Right lobe of liver (tissue), 6 donors: Measurements from ENCODE around the gene CDHR5. TPM values are rescaled to one million over a fixed set of nuclear protein-coding genes. Genes with fewer than 3 reads are reported as not detected.

Experiments used
- ATAC-seq, 4 donors: fragments of 200-7000 bp; cut with Tn5 transposase; one replicate each; pipeline ENCODE4 v1.9.1; 2020; ENCODE audit warnings: mild to moderate bottlenecking in 4 of 4, moderate library complexity in 4 of 4
- DNase-seq, 3 donors: peaks; one replicate each; pipeline ENCODE4 v3.0.0-alpha.2; 2020
- H3K27ac ChIP-seq, 3 donors: fragments of 200-600 bp; one replicate each; pipeline ENCODE4 v1.8.0; 2022
- H3K27me3 ChIP-seq, 2 donors: fragments of 200-600 bp; one replicate each; pipeline ENCODE4 v1.8.0; 2022
- H3K36me3 ChIP-seq, 4 donors: fragments of 200-600 bp; sonication (generic) in 1 of 4; one replicate each; pipeline versions ENCODE4 v1.5.1 to v1.8.0; 2017 to 2022; ENCODE audit warnings: control low read depth in 1 of 4
- H3K4me1 ChIP-seq, 4 donors: fragments of 200-600 bp; sonication (generic) in 1 of 4; one replicate each; pipeline versions ENCODE4 v1.5.1 to v1.8.0; 2017 to 2022; ENCODE audit warnings: control low read depth in 1 of 4
- H3K4me3 ChIP-seq, 3 donors: fragments of 200-600 bp; one replicate each; pipeline ENCODE4 v1.8.0; 2022
- H3K9me3 ChIP-seq, 4 donors: fragments of 200-600 bp; sonication (generic) in 1 of 4; one replicate each; pipeline versions ENCODE4 v1.5.1 to v1.8.0; 2017 to 2022; ENCODE audit warnings: control low read depth in 1 of 4
- POLR2A ChIP-seq: fragments of 450-650 bp; IDR thresholded peaks from one replicate; pipeline ENCODE4 v1.6.1; 2017; ENCODE audit warnings: antibody characterized with exemption, mild to moderate bottlenecking
- WGBS: methylation state at CpG from one replicate; pipeline ENCODE4 v1.1.6; 2018; ENCODE audit warnings: low coverage, low lambda C conversion rate; ENCODE audit not compliant: insufficient coverage; ENCODE audit errors: missing lambda C conversion rate; 5-methylcytosine and 5-hydroxymethylcytosine counted together
- intact Hi-C, 2 donors: fragments of 100-400 bp; cut with DNase I; formaldehyde crosslinking; loops; one replicate each; pipeline versions ENCODE4 v1.11.2 to v1.14.1; 2022
- total RNA-seq, 6 experiments: library from RNA; depleted of rRNA in 2 of 6; stranded (reverse); fragments of >200 nt in 2 of 6; fragmentation: NEBNext Ultra II Directional in 3 of 6; extraction: Animal tissue kit (Norgen Biotek cat#: 25700) in 3 of 6; gene quantifications; one replicate each; pipeline versions ENCODE4 v1.1.0 to v1.2.4, GENCODE V29; 2016 to 2023
- TF ChIP-seq, protein P1 (sequence below), 4 donors: fragments of 200-600 bp in 3 of 4; fragments of 450-650 bp in 1 of 4; IDR thresholded peaks; one replicate each; pipeline versions ENCODE4 v1.5.1 to v1.8.0; 2016 to 2022; ENCODE audit warnings: antibody characterized with exemption in 4 of 4, mild to moderate bottlenecking in 2 of 4
- donor health status: DM: no; HTN: yes; CAD: no.
- donor health status: DM: no; HTN: no; CAD: no.
- donor health status: DM: no; HTN: no; CAD: no.
- donor health status: DM: no; HTN: yes; CAD: no.
- donor health status: DM: no; HTN: yes; CAD: no.

CDHR5 gene
- total RNA-seq, 6 experiments from 2014 or later, result 59.4 to 162 (median 80.7) TPM

DNA sequence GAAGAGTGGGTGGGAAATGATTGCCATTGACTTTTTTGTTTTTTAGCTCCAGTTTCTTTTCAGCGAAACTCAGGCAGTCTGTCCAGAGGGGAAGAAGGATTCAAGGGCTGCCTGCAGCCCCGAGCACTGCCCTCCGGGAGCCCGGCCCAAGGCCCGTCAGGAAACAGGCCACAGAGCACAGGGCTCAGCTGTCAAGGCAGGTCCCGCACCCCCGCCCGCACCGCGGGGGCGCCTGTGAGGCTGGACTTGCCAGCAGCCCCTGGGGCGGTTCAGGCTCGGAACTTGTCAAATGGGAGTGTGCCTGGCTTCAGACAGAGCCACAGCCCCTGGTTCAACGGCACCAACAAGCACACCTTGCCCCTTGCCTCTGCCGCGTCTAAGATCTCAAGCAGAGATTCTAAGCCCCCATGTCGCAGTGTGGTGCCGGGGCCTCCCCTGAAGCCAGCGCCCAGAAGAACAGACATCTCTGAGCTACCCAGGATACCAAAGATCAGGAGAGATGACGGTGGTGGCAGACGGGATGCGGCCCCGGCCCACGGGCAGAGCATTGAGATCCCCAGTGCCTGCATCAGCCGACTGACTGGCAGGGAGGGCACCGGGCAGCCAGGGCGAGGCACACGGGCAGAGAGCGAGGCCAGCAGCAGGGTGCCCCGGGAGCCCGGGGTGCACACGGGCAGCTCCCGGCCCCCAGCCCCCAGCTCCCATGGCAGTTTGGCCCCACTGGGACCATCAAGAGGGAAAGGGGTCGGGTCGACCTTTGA lies 17.6 kb downstream of the CDHR5 start:
- ATAC-seq, result no peak
- Histone ChIP-seq H3K9me3 (no peaks in the 10 kb centered on the region), H3K36me3 (peaks cover 6 to 90% (median 51%) of the 10 kb centered on the region in 4 donors), H3K27ac (peak overlapping the region in 1 of 3 donors; percentile 36), H3K4me1 (peaks cover 0 to 46% (median 23%) of the 10 kb centered on the region in 4 donors), H3K4me3 (no peak overlapping the region), H3K27me3 (no peaks in the 10 kb centered on the region)
- TF ChIP-seq POLR2A, result no peak
- TF ChIP-seq, protein P1, sequence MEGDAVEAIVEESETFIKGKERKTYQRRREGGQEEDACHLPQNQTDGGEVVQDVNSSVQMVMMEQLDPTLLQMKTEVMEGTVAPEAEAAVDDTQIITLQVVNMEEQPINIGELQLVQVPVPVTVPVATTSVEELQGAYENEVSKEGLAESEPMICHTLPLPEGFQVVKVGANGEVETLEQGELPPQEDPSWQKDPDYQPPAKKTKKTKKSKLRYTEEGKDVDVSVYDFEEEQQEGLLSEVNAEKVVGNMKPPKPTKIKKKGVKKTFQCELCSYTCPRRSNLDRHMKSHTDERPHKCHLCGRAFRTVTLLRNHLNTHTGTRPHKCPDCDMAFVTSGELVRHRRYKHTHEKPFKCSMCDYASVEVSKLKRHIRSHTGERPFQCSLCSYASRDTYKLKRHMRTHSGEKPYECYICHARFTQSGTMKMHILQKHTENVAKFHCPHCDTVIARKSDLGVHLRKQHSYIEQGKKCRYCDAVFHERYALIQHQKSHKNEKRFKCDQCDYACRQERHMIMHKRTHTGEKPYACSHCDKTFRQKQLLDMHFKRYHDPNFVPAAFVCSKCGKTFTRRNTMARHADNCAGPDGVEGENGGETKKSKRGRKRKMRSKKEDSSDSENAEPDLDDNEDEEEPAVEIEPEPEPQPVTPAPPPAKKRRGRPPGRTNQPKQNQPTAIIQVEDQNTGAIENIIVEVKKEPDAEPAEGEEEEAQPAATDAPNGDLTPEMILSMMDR (IDR thresholded peaks at IDR 0.05), result no peak
- DNase-seq, result no peak
- intact Hi-C loops, result no loop called here
- 88% methylated on average over 6 of the region's 35 CpGs for WGBS

DNA sequence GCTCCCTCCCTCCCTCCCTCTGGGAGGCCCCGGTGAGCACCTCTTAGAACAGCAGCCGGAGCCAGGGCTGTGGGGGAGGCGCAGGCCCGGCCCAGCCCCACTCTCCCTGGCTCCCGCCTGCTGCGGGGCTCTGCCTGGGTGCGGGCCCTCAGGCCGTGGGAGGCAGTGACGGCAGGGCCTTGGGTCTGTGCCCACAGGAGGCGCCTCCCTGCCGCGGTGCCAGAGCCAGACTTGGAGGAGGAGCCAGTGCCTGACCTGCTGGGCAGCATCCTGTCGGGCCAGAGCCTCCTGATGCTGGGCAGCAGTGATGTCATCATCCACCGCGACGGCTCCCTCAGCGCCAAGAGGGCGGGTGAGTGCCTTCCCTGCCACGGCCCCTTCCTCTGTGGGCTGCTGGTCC lies 18.5 kb downstream of the CDHR5 start:
- ATAC-seq (peak; percentile 76 to 89 (median 82)), DNase-seq (peak; percentile 88 to 94 (median 89))
- WGBS, result 18% methylated on average over 2 of the region's 19 CpGs
- Histone ChIP-seq H3K36me3 (peaks cover 6 to 93% (median 52%) of the 10 kb centered on the region in 4 donors), H3K27me3 (no peaks in the 10 kb centered on the region), H3K9me3 (no peaks in the 10 kb centered on the region), H3K4me3 (no peak overlapping the region), H3K27ac (peak overlapping the region in 1 of 3 donors; percentile 55), H3K4me1 (peaks cover 0 to 37% (median 18%) of the 10 kb centered on the region in 4 donors)
- TF ChIP-seq, protein P1 (IDR thresholded peaks at IDR 0.05), result no peak
- TF ChIP-seq POLR2A, result no peak
- intact Hi-C loops, result no loop called here

DNA sequence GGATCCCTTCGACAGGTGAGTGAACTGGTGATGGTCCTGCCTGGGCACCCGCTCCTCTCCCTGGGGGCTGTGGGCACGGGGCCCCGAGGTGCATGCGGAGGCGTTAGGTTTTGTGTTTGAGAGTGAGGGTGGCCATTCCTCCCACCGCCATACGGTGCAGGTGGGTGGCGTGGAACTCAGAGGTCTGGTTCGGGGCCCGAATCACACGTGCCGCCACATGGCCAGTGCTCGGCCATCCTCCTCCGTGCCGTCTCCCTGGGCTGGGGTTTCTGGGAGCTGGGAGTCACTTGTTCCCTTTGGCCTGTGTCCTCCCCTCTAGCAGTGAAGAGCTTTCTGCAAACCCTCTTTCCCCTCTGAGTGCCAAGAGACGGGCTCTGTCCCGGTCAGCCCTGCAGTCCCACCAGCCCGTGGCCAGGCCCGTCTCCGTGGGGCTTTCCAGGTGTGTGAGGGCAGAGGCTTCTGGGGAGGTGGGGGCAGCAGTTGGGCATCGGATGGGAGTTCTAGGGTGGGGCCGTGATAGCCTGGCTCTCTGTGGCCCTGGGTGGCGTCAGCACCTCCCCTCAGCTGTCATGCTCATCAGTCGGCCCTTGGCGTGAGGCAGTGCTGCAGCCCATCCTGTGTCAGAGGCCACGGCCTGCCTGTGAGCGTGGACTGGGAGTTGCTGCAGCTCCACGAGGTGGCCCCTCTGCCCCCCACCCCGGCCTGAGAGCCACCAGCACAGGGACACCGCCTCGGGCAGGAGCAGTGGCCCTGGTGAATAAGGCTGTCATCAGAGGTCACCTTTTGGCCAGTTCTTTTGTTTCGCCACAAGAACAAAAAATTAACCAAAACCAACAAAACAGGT lies 19.2 kb downstream of the CDHR5 start:
- 46% methylated on average over 2 of the region's 33 CpGs for WGBS
- intact Hi-C loops, result no loop called here
- H3K4me1 ChIP-seq, result peaks cover 0 to 29% (median 15%) of the 10 kb centered on the region in 4 donors
- no peaks in the 10 kb centered on the region for H3K9me3 ChIP-seq
- ATAC-seq (peak in 2 of 4 donors; percentile 1 to 2), DNase-seq (peak in 1 of 3 donors; percentile 58)
- H3K27ac ChIP-seq, result peak overlapping the region in 1 of 3 donors; percentile 55
- no peak overlapping the region for H3K4me3 ChIP-seq
- peaks cover 1 to 91% (median 52%) of the 10 kb centered on the region in 4 donors for H3K36me3 ChIP-seq
- no peaks in the 10 kb centered on the region for H3K27me3 ChIP-seq
- TF ChIP-seq, protein P1 (IDR thresholded peaks at IDR 0.05), result no peak
- no peak for TF ChIP-seq POLR2A

DNA sequence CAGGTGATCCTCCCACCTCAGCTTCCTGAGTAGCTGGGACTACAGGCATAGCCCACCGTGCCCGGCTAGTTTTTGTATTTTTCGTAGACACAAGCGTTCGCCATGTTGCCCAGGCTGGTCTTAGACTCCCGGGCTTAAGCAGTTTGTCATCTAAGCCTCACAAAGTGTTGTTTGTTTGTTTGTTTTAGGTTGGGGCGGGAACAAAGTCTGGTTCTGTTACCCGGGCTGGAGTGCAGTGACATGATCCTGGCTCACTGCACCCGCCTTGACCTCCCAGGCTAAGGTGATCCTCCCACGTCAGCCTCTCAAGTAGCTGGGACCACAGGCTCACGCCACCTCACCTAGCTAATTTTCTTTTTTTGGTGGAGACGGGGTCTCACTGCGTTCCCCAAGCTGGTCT lies 21.6 kb downstream of the CDHR5 start:
- Histone ChIP-seq H3K4me3 (no peak overlapping the region), H3K27ac (no peak overlapping the region), H3K36me3 (peaks cover 0 to 90% (median 53%) of the 10 kb centered on the region in 4 donors), H3K27me3 (no peaks in the 10 kb centered on the region), H3K4me1 (peaks cover 0 to 24% (median 12%) of the 10 kb centered on the region in 4 donors), H3K9me3 (no peaks in the 10 kb centered on the region)
- WGBS, result 67% methylated on average over 11 of the region's 13 CpGs
- DNase-seq (no peak), ATAC-seq (peak in 3 of 4 donors; percentile 4 to 48 (median 10))
- TF ChIP-seq POLR2A, result no peak
- TF ChIP-seq, protein P1 (IDR thresholded peaks at IDR 0.05), result no peak
- intact Hi-C loops, result no loop called here
